MCF 10A (cell line): Measurements from ENCODE around the gene TTC34. TPM values are rescaled to one million over a fixed set of nuclear protein-coding genes. Genes with fewer than 3 reads are reported as not detected.

Source experiments
- BruUV-seq: library from RNA; stranded (reverse); fragments of 400-500 nt; replicated peaks from 2 replicates; lab custom pipeline; 2021; lab: Mats Ljungman, UMichigan
- CTCF ChIA-PET: fragments of 300-600 bp; sonication (Branson Sonifier 250); formaldehyde crosslinking; extraction: SDS; loops from one replicate; lab custom pipeline; 2021; ENCODE audit warnings: antibody characterized with exemption, inconsistent platforms; lab: Yijun Ruan, JAX
- POLR2A ChIA-PET: fragments of 300-600, 350-650 bp; sonication (Branson Sonifier 250); formaldehyde crosslinking; extraction: SDS; loops from one replicate; lab custom pipeline; 2020; ENCODE audit warnings: antibody characterized with exemption, inconsistent platforms; lab: Yijun Ruan, JAX
- DNase-seq: peaks from one replicate; pipeline ENCODE4 v3.0.0-alpha.2; 2018; ENCODE audit not compliant: unreplicated experiment
- H3K27ac Mint-ChIP-seq: one replicate; pipeline ENCODE4 v1.8.0; 2022; ENCODE audit warnings: mild to moderate bottlenecking, low read depth, mixed read lengths; ENCODE audit not compliant: unreplicated experiment
- H3K27me3 Mint-ChIP-seq: one replicate; pipeline ENCODE4 v1.8.0; 2022; ENCODE audit warnings: mixed read lengths; ENCODE audit not compliant: insufficient read depth, unreplicated experiment
- H3K36me3 Mint-ChIP-seq: one replicate; pipeline ENCODE4 v1.8.0; 2022; ENCODE audit warnings: mild to moderate bottlenecking, moderate library complexity, mixed read lengths; ENCODE audit not compliant: insufficient read depth, unreplicated experiment
- H3K4me1 Mint-ChIP-seq: one replicate; pipeline ENCODE4 v1.8.0; 2022; ENCODE audit warnings: mixed read lengths; ENCODE audit not compliant: insufficient read depth, unreplicated experiment
- H3K4me3 Mint-ChIP-seq: one replicate; pipeline ENCODE4 v1.8.0; 2022; ENCODE audit warnings: mild to moderate bottlenecking, moderate library complexity, mixed read lengths; ENCODE audit not compliant: unreplicated experiment
- H3K9me3 Mint-ChIP-seq: one replicate; pipeline ENCODE4 v1.8.0; 2022; ENCODE audit warnings: mixed read lengths; ENCODE audit not compliant: unreplicated experiment
- intact Hi-C: fragments of 100-400 bp; cut with micrococcal nuclease; formaldehyde crosslinking; loops from 2 replicates; pipeline ENCODE4 v1.14.1; 2022
- total RNA-seq: library from RNA; stranded (reverse); gene quantifications from 2 replicates; pipeline ENCODE4 v1.2.3, GENCODE V29; 2022
- TF ChIP-seq, protein P1 (sequence below): fragments of 200-600 bp; IDR thresholded peaks from one replicate; pipeline ENCODE4 v1.8.0; 2022; ENCODE audit warnings: antibody characterized with exemption, mild to moderate bottlenecking; ENCODE audit not compliant: unreplicated experiment

TTC34 gene
- total RNA-seq, 1 experiment from 2014 or later, result 0.47 TPM

DNA sequence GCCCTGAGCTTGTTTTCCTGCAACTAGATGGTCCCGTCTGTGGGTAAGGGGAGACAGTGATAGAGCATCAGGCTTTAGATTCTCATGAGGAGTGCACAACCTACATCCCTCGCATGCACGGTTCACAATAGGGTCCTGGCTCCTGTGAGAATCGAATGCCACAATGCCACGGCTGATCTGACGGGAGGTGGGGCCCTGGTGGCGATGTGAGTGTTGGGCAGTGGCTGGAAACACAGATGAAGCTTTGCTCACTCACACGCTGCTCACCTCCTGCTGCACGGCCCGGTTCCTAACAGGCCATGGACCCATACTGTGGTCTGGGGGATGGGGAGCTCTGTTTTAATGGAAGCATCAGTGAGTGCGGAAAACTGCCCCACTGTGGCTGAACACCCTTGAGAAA is 35.8 kb upstream of the TTC34 start:
- H3K27me3 Mint-ChIP-seq, result no peaks in the 10 kb centered on the region
- TF ChIP-seq, protein P1, sequence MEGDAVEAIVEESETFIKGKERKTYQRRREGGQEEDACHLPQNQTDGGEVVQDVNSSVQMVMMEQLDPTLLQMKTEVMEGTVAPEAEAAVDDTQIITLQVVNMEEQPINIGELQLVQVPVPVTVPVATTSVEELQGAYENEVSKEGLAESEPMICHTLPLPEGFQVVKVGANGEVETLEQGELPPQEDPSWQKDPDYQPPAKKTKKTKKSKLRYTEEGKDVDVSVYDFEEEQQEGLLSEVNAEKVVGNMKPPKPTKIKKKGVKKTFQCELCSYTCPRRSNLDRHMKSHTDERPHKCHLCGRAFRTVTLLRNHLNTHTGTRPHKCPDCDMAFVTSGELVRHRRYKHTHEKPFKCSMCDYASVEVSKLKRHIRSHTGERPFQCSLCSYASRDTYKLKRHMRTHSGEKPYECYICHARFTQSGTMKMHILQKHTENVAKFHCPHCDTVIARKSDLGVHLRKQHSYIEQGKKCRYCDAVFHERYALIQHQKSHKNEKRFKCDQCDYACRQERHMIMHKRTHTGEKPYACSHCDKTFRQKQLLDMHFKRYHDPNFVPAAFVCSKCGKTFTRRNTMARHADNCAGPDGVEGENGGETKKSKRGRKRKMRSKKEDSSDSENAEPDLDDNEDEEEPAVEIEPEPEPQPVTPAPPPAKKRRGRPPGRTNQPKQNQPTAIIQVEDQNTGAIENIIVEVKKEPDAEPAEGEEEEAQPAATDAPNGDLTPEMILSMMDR, result no peak
- BruUV-seq, result no TSS peak
- POLR2A ChIA-PET, result no interaction called here
- no peak overlapping the region for H3K4me3 Mint-ChIP-seq
- DNase-seq, result no peak
- H3K9me3 Mint-ChIP-seq, result peaks cover 31% of the 10 kb centered on the region
- intact Hi-C loops, result no loop called here
- no peaks in the 10 kb centered on the region for H3K36me3 Mint-ChIP-seq
- no peak overlapping the region for H3K27ac Mint-ChIP-seq
- no peaks in the 10 kb centered on the region for H3K4me1 Mint-ChIP-seq
- CTCF ChIA-PET, result no interaction called here

DNA sequence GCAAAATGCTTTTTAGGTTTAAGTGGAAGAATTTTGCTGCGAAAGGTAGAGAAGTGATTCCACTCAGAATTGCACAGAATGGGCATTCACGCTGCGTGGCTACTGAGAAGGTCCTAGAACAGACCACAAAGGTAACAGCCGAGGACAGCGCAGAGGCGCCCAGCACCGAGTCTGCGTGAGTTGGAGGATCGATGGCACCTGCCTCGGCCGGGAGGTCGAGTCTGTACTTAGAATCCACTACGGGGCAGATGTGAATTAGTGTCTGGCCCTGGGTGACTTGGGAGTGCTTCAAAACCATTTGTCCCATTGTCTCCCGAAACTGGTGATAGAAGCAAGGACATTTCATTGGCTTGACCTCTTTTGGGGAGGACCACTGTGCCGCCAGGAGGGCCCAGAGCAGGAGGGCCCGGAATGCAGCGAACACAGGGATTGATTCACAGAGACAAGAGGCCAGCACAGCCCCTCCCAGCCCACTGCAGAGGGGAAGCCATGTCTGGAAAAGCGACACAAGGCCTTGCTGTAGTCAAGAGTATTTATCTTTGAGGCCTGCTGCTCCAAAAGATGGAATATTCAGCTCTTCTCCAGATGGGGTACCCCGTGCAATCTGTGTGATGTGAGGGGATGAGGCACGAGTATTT is 35.0 kb upstream of the TTC34 start:
- TF ChIP-seq, protein P1, result no peak
- no peak for DNase-seq
- ChIA-PET POLR2A (interaction anchor here (0.7 kb wide), 1 partner anchor 569 kb away, joined by 3 read pairs; no protein-coding TSS in a partner anchor), CTCF (no interaction called here)
- H3K4me1 Mint-ChIP-seq, result no peaks in the 10 kb centered on the region
- intact Hi-C loops, result no loop called here
- peaks cover 24% of the 10 kb centered on the region for H3K9me3 Mint-ChIP-seq
- H3K27me3 Mint-ChIP-seq, result no peaks in the 10 kb centered on the region
- no peak overlapping the region for H3K4me3 Mint-ChIP-seq
- no TSS peak for BruUV-seq
- no peak overlapping the region for H3K27ac Mint-ChIP-seq
- H3K36me3 Mint-ChIP-seq, result no peaks in the 10 kb centered on the region

DNA sequence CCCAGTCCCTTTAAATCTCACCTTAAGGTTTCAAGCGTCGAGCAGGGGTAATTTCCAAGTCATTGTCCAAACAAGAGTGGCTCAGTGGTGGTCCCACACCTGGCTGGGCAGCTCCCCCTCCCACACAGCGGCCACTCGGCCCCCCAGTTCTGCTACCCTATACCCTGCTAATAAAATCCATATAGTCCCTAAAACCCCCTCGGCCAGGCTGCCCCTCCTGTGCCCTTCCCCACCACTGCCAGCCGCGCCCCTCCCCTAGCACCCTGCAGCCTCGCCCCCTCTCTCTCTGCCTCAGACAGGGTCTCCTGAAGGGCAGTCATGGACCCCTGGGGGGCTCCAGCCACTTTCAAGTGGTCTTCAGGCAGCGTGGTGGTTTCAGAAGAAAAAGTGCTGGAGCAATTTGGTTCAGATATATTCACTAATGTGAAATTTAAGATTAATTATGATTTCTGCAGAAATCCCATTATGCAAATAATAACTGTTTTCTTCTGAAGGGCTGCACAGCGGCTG is 34.2 kb upstream of the TTC34 start:
- no peaks in the 10 kb centered on the region for H3K36me3 Mint-ChIP-seq

DNA sequence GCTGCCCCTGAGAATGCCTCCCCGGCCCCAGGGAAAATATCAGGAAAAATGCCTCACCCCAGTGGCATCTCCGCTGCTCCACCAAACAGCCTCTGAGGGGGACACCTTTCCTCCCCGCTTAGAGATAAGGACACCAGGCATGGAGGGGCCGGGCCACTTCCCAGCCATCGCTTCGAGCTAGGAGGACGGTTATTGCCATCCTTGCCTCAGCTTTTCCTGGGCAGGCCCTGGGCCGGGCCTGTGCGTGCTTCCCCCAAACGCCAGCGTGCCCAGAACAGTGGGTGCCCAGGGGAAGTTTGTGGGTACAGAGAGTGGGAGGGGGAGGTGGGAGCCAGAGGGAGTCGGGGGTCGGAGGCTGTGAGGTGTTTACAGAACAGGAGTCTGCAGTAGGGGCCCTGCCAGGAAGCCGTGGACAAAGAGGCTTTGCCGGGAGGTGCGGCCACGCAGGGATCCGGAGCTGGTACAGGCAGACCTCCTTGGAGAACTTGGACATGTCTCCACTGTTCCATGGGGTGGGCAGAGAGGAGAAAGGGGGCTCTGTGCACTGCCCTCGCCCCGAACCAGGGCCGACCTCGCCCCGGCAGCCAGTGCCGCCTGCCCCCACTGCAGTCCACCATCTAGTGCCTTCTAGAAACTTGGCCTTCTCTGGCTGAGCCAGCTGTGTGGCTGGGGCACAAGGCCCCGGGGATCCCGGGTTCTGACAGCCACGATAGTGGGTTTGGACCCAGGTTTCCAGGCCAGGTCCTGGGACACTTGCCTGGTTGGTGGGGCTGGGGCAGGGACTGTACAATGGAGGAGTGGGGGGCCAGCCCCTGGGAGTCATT is 33.5 kb upstream of the TTC34 start:
- no peaks in the 10 kb centered on the region for H3K27me3 Mint-ChIP-seq
- TF ChIP-seq, protein P1, result no peak
- ChIA-PET CTCF (no interaction called here), POLR2A (no interaction called here)
- no peak for DNase-seq
- H3K9me3 Mint-ChIP-seq, result peaks cover 9% of the 10 kb centered on the region
- no peak overlapping the region for H3K27ac Mint-ChIP-seq
- H3K4me1 Mint-ChIP-seq, result no peaks in the 10 kb centered on the region
- H3K4me3 Mint-ChIP-seq, result no peak overlapping the region
- intact Hi-C loops, result no loop called here
- no peaks in the 10 kb centered on the region for H3K36me3 Mint-ChIP-seq
- BruUV-seq, result no TSS peak

More for the DNA sequence above, 34.2 kb upstream of the TTC34 start:
- TF ChIP-seq, protein P1, result no peak
- Mint-ChIP-seq H3K27me3 (no peaks in the 10 kb centered on the region), H3K27ac (no peak overlapping the region), H3K4me3 (no peak overlapping the region), H3K4me1 (no peaks in the 10 kb centered on the region), H3K9me3 (peaks cover 17% of the 10 kb centered on the region)
- no peak for DNase-seq
- POLR2A ChIA-PET, result interaction anchor here (0.7 kb wide), 1 partner anchor 568 kb away, joined by 3 read pairs; no protein-coding TSS in a partner anchor
- no TSS peak for BruUV-seq
- CTCF ChIA-PET, result no interaction called here
- intact Hi-C loops, result no loop called here
